Panc1 (cell line): ENCODE results near the gene PLEKHM2.

ENCODE experiments used
- CTCF ChIP-seq: fragments of 450-650 bp; IDR thresholded peaks from 2 replicates; pipeline ENCODE4 v1.5.1; 2017; ENCODE audit warnings: mild to moderate bottlenecking
- POLR2AphosphoS5 ChIP-seq: IDR thresholded peaks from 2 replicates; pipeline ENCODE4 v1.6.1; 2012; ENCODE audit warnings: mild to moderate bottlenecking, low read depth, low read length, moderate library complexity
- REST ChIP-seq, 2 experiments: IDR thresholded peaks; 2 replicates each; pipeline ENCODE4 v1.6.1; 2011 to 2012; ENCODE audit warnings: low read depth in 2 of 2, control low read depth in 1 of 2, low read length in 1 of 2, mild to moderate bottlenecking in 1 of 2, moderate library complexity in 1 of 2; ENCODE audit not compliant: insufficient read depth in 1 of 2
- SIN3A ChIP-seq: IDR thresholded peaks from 2 replicates; pipeline ENCODE4 v1.6.1; 2012; ENCODE audit warnings: low read depth, mild to moderate bottlenecking, low read length, moderate library complexity, borderline replicate concordance; ENCODE audit not compliant: insufficient read depth
- TCF7L2 ChIP-seq: IDR thresholded peaks from 2 replicates; pipeline ENCODE4 v1.6.1; 2011; ENCODE audit warnings: mild to moderate bottlenecking, low read depth, low read length, inconsistent platforms

- TF ChIP-seq CTCF (no peak), REST (IDR thresholded peaks at IDR 0.05; ENCODE audit: insufficient read depth in 1 of 2, low read depth in 2 of 2, low read length in 1 of 2) (no peak), TCF7L2 (no peak), SIN3A (no peak), POLR2AphosphoS5 (no peak)
Measured at GRCh38 chr1:15674386-15675159, 9.5 kb upstream of the PLEKHM2 start.
